HG03457 (cell line): Measurements from ENCODE around the gene CREB5.

ENCODE experiments used
- ATAC-seq: cut with Tn5 transposase; IDR thresholded peaks from one replicate; pipeline ENCODE4 v1.9.1; 2021; ENCODE audit warnings: moderate number of reproducible peaks; ENCODE audit not compliant: unreplicated experiment

CREB5 gene

GRCh38 chr7:28871077-28871476, 458.8 kb downstream of the CREB5 start:
- no peak for ATAC-seq

DNA sequence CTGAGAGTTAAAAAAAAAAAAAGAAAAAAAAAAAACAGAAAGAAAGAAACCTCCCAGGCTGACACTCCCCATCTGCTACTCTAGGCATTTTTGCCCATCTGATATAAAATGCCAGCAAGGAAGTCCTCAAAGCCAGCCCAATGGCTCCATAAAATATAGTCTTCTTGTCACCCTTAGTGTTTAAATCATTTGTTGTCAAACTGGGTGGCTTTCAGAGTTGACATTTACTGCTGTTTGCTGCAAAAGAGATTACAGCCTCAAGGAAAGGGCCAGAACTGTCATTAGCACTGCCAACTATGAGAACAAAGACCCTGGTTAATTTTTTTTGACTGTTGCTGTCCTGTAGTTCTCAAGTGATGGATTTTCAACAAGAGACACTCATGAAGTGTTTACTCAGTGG, 459.3 kb downstream of the CREB5 start:
- ATAC-seq = no peak

DNA sequence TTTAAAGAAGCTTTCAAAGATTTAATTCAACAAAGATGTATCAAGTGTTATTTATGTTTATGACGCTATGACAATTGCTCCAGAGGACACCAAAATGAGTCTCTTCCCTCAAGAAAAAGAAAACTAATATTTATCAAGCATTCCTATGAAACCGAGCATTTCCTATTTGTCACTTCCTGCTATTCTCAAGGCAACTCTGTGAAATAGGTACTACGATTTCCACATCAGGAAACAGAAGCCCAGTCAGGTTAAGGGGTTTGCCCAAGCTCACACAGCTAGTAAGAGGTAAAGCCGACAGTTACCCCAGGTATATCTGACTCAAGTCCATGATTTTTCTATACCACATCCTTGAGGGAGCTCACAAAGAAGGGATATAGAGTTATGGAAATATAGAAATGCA, 459.9 kb downstream of the CREB5 start:
- no peak for ATAC-seq

- ATAC-seq = no peak
Measured at GRCh38 chr7:28873365-28873764, 461.0 kb downstream of the CREB5 start.

- ATAC-seq = no peak
Measured at GRCh38 chr7:28874001-28874400, 461.7 kb downstream of the CREB5 start.
